GM23338 (cell line): ENCODE results near the gene NTM. TPM values are rescaled to one million over a fixed set of nuclear protein-coding genes. Genes with fewer than 3 reads are reported as not detected.

Source experiments
- ATAC-seq: fragments of 200-7000 bp; cut with Tn5 transposase; 3 replicates; pipeline ENCODE4 v1.9.1; 2020
- DNase-seq: peaks from one replicate; pipeline ENCODE4 v3.0.0-alpha.2; 2015; ENCODE audit warnings: low spot score
- H2AFZ ChIP-seq: fragments of 200-600 bp; sonication (generic); 2 replicates; pipeline ENCODE4 v1.8.0; 2016; ENCODE audit warnings: antibody characterized with exemption, mild to moderate bottlenecking, moderate library complexity
- H3F3A ChIP-seq: fragments of 200-600 bp; sonication (generic); replicated peaks from 2 replicates; pipeline ENCODE4 v1.8.0; 2017; ENCODE audit warnings: antibody characterized with exemption, mixed run types, low read depth
- H3K27ac ChIP-seq: fragments of 200-600 bp; sonication (generic); 2 replicates; pipeline ENCODE4 v1.6.1; 2016; ENCODE audit warnings: low read depth
- H3K27me3 ChIP-seq: fragments of 200-600 bp; sonication (generic); 2 replicates; pipeline ENCODE4 v1.8.0; 2016; ENCODE audit warnings: mild to moderate bottlenecking, mixed run types, moderate library complexity; ENCODE audit not compliant: insufficient read depth
- H3K36me3 ChIP-seq: fragments of 200-600 bp; sonication (generic); 2 replicates; pipeline ENCODE4 v1.8.0; 2016; ENCODE audit warnings: mild to moderate bottlenecking; ENCODE audit not compliant: insufficient read depth
- H3K4me1 ChIP-seq: fragments of 200-600 bp; sonication (generic); 2 replicates; pipeline ENCODE4 v1.8.0; 2016; ENCODE audit warnings: mild to moderate bottlenecking, moderate library complexity; ENCODE audit not compliant: insufficient read depth
- H3K4me2 ChIP-seq: fragments of 200-600 bp; sonication (generic); 2 replicates; pipeline ENCODE4 v1.7.1; 2017; ENCODE audit warnings: mixed run types
- H3K4me3 ChIP-seq: fragments of 200-600 bp; sonication (generic); 2 replicates; pipeline ENCODE4 v1.6.1; 2016; ENCODE audit warnings: mixed run types
- H3K79me2 ChIP-seq: fragments of 200-600 bp; sonication (generic); replicated peaks from 2 replicates; pipeline ENCODE4 v1.8.0; 2017; ENCODE audit warnings: mild to moderate bottlenecking; ENCODE audit not compliant: insufficient read depth
- H3K9me2 ChIP-seq: fragments of 200-600 bp; sonication (generic); 2 replicates; pipeline ENCODE4 v1.8.0; 2017; ENCODE audit not compliant: insufficient read depth
- H4K20me1 ChIP-seq: fragments of 200-600 bp; sonication (generic); replicated peaks from 2 replicates; pipeline ENCODE4 v1.8.0; 2017; ENCODE audit warnings: mild to moderate bottlenecking; ENCODE audit not compliant: insufficient read depth
- H3K27ac Mint-ChIP-seq: 2 replicates; pipeline ENCODE4 v1.8.0; 2020; ENCODE audit warnings: inconsistent platforms, mild to moderate bottlenecking, moderate library complexity, mixed read lengths
- H3K27me3 Mint-ChIP-seq: 3 replicates; pipeline ENCODE4 v1.8.0; 2022; ENCODE audit warnings: low read depth, mild to moderate bottlenecking, moderate library complexity, mixed read lengths, inconsistent platforms; ENCODE audit not compliant: insufficient read depth, poor library complexity
- H3K36me3 Mint-ChIP-seq: 3 replicates; pipeline ENCODE4 v1.8.0; 2021; ENCODE audit warnings: low read depth, mild to moderate bottlenecking, inconsistent platforms, moderate library complexity, mixed read lengths
- H3K4me1 Mint-ChIP-seq: 3 replicates; pipeline ENCODE4 v1.8.0; 2020; ENCODE audit warnings: mild to moderate bottlenecking, inconsistent platforms, mixed read lengths
- H3K4me3 Mint-ChIP-seq: 3 replicates; pipeline ENCODE4 v1.8.0; 2021; ENCODE audit warnings: moderate library complexity, mild to moderate bottlenecking, inconsistent platforms, mixed read lengths
- H3K9me3 Mint-ChIP-seq: 3 replicates; pipeline ENCODE4 v1.8.0; 2020; ENCODE audit warnings: moderate library complexity, mild to moderate bottlenecking, inconsistent platforms, mixed read lengths
- CREB1 ChIP-seq: fragments of 250-450 bp; sonication (Bioruptor Pico); IDR thresholded peaks from 2 replicates; pipeline ENCODE4 v1.5.0; 2020; ENCODE audit warnings: low read depth, mild to moderate bottlenecking, moderate library complexity
- CTCF ChIP-seq, 2 experiments: fragments of 200-600 bp in 1 of 2; sonication (generic) in 1 of 2; conservative IDR thresholded peaks; 2 replicates each; pipeline versions ENCODE4 v1.5.1 to v1.6.1; 2016 to 2017; ENCODE audit warnings: antibody characterized with exemption in 2 of 2, low read depth in 2 of 2, mild to moderate bottlenecking in 2 of 2, moderate library complexity in 1 of 2
- ETS1 ChIP-seq: IDR thresholded peaks from 2 replicates; pipeline ENCODE4 v1.6.1; 2016; ENCODE audit warnings: antibody characterized with exemption
- EZH2 ChIP-seq: fragments of 200-600 bp; sonication (generic); IDR thresholded peaks from one replicate; pipeline ENCODE4 v1.8.0; 2017; ENCODE audit warnings: antibody characterized with exemption, mild to moderate bottlenecking, low read depth; ENCODE audit not compliant: unreplicated experiment
- EZH2phosphoT487 ChIP-seq: fragments of 200-600 bp; sonication (generic); IDR thresholded peaks from one replicate; pipeline ENCODE4 v1.8.1; 2018; ENCODE audit warnings: antibody characterized with exemption; ENCODE audit not compliant: unreplicated experiment
- JUNB ChIP-seq: IDR thresholded peaks from one replicate; pipeline ENCODE4 v1.6.1; 2016; ENCODE audit warnings: antibody characterized with exemption; ENCODE audit not compliant: unreplicated experiment
- NANOG ChIP-seq: IDR thresholded peaks from 2 replicates; pipeline ENCODE4 v1.6.1; 2016; ENCODE audit warnings: antibody characterized with exemption, borderline replicate concordance
- POLR2AphosphoS5 ChIP-seq: IDR thresholded peaks from 2 replicates; pipeline ENCODE4 v1.6.1; 2016; ENCODE audit warnings: antibody characterized with exemption, low read depth
- STAT1 ChIP-seq: IDR thresholded peaks from one replicate; pipeline ENCODE4 v1.6.1; 2016; ENCODE audit warnings: antibody characterized with exemption; ENCODE audit not compliant: unreplicated experiment
- ZNF114 ChIP-seq: fragments of 250-450 bp; sonication (Bioruptor Pico); IDR thresholded peaks from 2 replicates; pipeline ENCODE4 v1.5.0; 2020; ENCODE audit warnings: mild to moderate bottlenecking, moderate library complexity
- ZNF331 ChIP-seq: fragments of 250-450 bp; sonication (Bioruptor Pico); IDR thresholded peaks from 2 replicates; pipeline ENCODE4 v1.5.0; 2020; ENCODE audit warnings: low read depth, mild to moderate bottlenecking, moderate library complexity
- polyA plus RNA-seq: library from polyadenylated mRNA; unstranded; fragments of >200 nt; fragmentation: Nextera tagmentation; extraction: Ambion mirVana; gene quantifications from 2 replicates; pipeline ENCODE4 v1.2.1, GENCODE V29; 2016
- total RNA-seq: library from RNA; depleted of rRNA; stranded (reverse); fragments of >200 nt; shearing (Covaris generic); gene quantifications from 2 replicates; pipeline ENCODE4 v1.2.3, GENCODE V29; 2014
- TF ChIP-seq, protein P1 (sequence below): fragments of 250-450 bp; sonication (Bioruptor Pico); IDR thresholded peaks from 2 replicates; pipeline ENCODE4 v1.5.0; 2020; ENCODE audit warnings: mild to moderate bottlenecking, moderate library complexity
- TF ChIP-seq, protein P2 (sequence below): IDR thresholded peaks from one replicate; pipeline ENCODE4 v1.6.1; 2018; ENCODE audit warnings: antibody characterized with exemption; ENCODE audit not compliant: unreplicated experiment

NTM gene
- total and polyA plus RNA-seq, 2 experiments from 2014 or later: 10.6 to 14.6 TPM

DNA sequence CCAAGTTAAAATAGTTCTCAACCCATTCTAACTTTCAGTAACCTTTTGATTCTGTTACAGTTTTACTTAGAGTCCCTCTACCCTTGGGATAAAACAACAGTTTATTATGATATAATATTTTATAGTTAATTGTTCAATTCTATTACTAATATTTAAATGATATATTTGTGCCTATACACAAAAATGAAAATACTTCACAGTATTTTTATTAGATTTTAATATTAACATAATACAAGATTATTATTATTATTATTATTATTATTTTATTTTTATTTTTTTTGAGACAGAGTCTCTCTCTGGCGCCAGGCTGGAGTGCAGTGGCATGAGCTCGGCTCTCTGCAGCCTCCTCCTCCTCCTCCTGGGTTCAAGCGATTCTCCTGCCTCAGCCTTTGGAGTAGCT, 416.7 kb downstream of the NTM start:
- no peak overlapping the region for H3K4me3 Mint-ChIP-seq
- peaks cover 4% of the 10 kb centered on the region for H3K4me1 Mint-ChIP-seq
- Histone ChIP-seq H3K79me2 (no peaks in the 10 kb centered on the region), H3K9me2 (no peaks in the 10 kb centered on the region), H3K36me3 (no peaks in the 10 kb centered on the region), H3K4me3 (no peak overlapping the region), H3K4me2 (no peak overlapping the region), H3K27ac (no peak overlapping the region), H4K20me1 (no peaks in the 10 kb centered on the region; the same call in 1 of the 2 replicates), H2AFZ (no peak overlapping the region), H3K27me3 (no peaks in the 10 kb centered on the region), H3F3A (no peaks in the 10 kb centered on the region), H3K4me1 (no peaks in the 10 kb centered on the region)
- ATAC-seq: no peak
- TF ChIP-seq ZNF331 (CRISPR knock-in tag) (no peak), STAT1 (no peak), ETS1 (no peak), JUNB (no peak), EZH2phosphoT487 (no peak), ZNF114 (CRISPR knock-in tag) (no peak), CREB1 (CRISPR knock-in tag) (no peak), NANOG (no peak), CTCF (conservative IDR thresholded peaks at IDR 0.05; ENCODE audit: low read depth in 2 of 2) (no peak), EZH2 (no peak), POLR2AphosphoS5 (no peak)
- TF ChIP-seq, protein P1, sequence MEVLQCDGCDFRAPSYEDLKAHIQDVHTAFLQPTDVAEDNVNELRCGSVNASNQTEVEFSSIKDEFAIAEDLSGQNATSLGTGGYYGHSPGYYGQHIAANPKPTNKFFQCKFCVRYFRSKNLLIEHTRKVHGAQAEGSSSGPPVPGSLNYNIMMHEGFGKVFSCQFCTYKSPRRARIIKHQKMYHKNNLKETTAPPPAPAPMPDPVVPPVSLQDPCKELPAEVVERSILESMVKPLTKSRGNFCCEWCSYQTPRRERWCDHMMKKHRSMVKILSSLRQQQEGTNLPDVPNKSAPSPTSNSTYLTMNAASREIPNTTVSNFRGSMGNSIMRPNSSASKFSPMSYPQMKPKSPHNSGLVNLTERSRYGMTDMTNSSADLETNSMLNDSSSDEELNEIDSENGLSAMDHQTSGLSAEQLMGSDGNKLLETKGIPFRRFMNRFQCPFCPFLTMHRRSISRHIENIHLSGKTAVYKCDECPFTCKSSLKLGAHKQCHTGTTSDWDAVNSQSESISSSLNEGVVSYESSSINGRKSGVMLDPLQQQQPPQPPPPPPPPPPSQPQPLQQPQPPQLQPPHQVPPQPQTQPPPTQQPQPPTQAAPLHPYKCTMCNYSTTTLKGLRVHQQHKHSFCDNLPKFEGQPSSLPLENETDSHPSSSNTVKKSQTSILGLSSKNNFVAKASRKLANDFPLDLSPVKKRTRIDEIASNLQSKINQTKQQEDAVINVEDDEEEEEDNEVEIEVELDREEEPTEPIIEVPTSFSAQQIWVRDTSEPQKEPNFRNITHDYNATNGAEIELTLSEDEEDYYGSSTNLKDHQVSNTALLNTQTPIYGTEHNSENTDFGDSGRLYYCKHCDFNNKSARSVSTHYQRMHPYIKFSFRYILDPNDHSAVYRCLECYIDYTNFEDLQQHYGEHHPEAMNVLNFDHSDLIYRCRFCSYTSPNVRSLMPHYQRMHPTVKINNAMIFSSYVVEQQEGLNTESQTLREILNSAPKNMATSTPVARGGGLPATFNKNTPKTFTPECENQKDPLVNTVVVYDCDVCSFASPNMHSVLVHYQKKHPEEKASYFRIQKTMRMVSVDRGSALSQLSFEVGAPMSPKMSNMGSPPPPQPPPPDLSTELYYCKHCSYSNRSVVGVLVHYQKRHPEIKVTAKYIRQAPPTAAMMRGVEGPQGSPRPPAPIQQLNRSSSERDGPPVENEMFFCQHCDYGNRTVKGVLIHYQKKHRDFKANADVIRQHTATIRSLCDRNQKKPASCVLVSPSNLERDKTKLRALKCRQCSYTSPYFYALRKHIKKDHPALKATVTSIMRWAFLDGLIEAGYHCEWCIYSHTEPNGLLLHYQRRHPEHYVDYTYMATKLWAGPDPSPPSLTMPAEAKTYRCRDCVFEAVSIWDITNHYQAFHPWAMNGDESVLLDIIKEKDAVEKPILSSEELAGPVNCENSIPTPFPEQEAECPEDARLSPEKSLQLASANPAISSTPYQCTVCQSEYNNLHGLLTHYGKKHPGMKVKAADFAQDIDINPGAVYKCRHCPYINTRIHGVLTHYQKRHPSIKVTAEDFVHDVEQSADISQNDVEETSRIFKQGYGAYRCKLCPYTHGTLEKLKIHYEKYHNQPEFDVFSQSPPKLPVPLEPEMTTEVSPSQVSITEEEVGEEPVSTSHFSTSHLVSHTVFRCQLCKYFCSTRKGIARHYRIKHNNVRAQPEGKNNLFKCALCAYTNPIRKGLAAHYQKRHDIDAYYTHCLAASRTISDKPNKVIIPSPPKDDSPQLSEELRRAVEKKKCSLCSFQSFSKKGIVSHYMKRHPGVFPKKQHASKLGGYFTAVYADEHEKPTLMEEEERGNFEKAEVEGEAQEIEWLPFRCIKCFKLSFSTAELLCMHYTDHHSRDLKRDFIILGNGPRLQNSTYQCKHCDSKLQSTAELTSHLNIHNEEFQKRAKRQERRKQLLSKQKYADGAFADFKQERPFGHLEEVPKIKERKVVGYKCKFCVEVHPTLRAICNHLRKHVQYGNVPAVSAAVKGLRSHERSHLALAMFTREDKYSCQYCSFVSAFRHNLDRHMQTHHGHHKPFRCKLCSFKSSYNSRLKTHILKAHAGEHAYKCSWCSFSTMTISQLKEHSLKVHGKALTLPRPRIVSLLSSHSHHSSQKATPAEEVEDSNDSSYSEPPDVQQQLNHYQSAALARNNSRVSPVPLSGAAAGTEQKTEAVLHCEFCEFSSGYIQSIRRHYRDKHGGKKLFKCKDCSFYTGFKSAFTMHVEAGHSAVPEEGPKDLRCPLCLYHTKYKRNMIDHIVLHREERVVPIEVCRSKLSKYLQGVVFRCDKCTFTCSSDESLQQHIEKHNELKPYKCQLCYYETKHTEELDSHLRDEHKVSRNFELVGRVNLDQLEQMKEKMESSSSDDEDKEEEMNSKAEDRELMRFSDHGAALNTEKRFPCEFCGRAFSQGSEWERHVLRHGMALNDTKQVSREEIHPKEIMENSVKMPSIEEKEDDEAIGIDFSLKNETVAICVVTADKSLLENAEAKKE: no peak
- TF ChIP-seq, protein P2, sequence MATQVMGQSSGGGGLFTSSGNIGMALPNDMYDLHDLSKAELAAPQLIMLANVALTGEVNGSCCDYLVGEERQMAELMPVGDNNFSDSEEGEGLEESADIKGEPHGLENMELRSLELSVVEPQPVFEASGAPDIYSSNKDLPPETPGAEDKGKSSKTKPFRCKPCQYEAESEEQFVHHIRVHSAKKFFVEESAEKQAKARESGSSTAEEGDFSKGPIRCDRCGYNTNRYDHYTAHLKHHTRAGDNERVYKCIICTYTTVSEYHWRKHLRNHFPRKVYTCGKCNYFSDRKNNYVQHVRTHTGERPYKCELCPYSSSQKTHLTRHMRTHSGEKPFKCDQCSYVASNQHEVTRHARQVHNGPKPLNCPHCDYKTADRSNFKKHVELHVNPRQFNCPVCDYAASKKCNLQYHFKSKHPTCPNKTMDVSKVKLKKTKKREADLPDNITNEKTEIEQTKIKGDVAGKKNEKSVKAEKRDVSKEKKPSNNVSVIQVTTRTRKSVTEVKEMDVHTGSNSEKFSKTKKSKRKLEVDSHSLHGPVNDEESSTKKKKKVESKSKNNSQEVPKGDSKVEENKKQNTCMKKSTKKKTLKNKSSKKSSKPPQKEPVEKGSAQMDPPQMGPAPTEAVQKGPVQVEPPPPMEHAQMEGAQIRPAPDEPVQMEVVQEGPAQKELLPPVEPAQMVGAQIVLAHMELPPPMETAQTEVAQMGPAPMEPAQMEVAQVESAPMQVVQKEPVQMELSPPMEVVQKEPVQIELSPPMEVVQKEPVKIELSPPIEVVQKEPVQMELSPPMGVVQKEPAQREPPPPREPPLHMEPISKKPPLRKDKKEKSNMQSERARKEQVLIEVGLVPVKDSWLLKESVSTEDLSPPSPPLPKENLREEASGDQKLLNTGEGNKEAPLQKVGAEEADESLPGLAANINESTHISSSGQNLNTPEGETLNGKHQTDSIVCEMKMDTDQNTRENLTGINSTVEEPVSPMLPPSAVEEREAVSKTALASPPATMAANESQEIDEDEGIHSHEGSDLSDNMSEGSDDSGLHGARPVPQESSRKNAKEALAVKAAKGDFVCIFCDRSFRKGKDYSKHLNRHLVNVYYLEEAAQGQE: no peak
- no peaks in the 10 kb centered on the region for H3K36me3 Mint-ChIP-seq
- no peak overlapping the region for H3K27ac Mint-ChIP-seq
- no peaks in the 10 kb centered on the region for H3K27me3 Mint-ChIP-seq
- no peak for DNase-seq
- H3K9me3 Mint-ChIP-seq: no peaks in the 10 kb centered on the region
